Activated effector memory CD4-positive, alpha-beta T cell treated with Interleukin-2 at 50 U/mL for 16 hours (primary cell): ENCODE measurements around the gene CEP83.
"Not testable (repeated sequence)": the region's sequence is repeated elsewhere in the genome, so short reads cannot be mapped to it uniquely, and the experiment has no call there.

Source experiments
- DNase-seq: peaks from one replicate; pipeline ENCODE4 v3.0.0-alpha.2; 2020

Gene CEP83

DNA sequence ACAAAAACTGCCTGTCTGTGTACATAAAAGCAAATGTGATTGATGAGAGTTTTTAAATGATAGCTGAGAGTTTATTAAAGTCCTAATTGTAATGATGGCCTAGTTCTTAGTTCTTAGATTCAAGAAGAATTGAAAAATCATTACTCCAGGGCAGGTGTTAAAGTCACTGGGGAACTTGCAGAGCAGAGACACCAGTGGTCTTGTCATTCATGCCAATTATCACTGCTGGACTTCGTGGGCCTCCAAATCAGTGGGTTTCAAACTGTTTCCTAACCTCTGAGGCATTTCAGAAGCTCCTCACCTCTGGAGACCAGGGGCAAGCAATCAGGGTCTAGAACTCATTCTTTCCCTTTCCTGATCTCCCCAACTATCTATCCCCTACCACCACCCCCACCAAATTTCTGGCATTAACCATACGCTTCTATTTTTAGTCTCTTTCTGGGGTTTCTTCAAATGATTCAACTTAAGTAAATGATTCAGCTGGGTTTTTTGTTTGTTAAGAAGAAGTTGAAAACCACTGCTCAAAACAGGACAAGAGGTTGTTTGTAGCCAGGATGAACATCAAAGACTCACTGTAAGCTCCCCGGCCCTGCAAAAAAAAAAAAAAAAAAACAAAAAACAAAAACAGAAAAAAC is 80.1 kb downstream of the CEP83 start:
- no peak for DNase-seq

DNA sequence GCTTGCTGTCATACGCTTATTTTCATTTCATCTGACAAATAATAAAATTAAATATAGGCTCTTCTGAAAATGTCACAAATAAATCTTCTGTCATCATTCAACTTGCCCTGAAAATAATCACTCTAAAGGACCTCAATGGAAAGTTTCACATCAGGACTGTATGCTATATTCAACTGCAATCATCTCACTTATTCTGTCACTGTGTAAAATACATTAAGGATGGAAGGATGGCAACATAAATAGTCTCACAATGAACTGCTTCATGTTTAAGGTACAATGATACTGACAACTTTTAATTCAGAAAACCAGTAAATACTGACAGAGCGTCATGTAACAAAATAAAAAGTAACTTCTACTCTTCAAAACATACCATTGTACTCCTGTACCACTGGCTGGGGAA is 82.1 kb downstream of the CEP83 start:
- DNase-seq, result no peak

DNA sequence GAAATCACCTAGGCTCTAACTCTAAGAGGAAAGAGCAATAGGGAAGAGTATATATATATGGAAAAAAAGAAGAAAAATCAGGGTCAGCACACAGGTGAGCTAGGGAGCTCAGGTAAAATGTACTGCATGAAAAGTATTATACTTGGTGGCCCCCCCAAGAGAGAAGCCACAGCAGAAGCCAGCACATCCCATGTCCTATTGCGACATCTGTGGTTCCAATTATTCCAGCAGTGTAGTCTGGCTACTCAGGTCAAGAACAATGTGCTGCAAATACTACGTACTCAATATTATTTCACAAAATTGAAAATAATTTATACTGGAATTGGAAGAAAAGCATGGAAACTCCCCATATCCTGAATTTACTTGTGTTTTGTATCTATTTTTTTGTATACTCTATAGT is 85.5 kb downstream of the CEP83 start:
- DNase-seq, result no peak

DNA sequence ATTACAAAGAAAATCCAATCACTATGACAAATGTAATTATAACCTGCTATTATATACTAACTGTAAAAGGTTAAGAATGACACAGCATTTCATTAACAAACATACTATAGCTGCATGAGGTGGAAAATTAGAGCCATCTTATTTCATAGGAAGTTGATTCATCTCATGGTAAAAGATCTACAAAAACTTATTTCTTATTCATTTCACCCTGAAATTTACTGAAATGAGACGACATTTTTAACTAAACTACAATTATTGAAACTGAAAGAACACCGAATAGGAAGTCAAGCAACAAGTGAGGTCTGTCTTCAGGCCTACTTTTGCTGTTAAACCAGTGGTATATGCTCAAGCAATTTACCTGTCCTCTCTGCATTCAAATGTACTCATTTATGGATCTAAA is 87.2 kb downstream of the CEP83 start:
- no peak for DNase-seq

DNA sequence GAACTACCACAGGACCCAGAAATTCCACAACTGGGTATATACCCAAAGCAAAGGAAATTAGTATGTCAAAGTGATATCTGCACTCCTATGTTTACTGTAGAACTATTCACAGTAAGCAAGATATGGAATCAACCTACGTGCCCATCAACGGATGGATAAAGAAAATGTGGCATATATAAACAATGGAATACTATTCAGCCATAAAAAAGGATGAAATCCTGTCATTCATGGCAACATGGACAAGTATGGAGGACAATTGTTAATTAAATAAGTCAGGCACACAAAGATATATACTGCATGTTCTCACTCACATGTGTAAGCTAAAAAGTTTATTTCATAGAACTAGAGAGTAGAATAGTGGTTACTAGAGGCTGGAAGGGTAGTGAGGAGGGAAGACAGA is 97.0 kb downstream of the CEP83 start:
- DNase-seq, result no peak

DNA sequence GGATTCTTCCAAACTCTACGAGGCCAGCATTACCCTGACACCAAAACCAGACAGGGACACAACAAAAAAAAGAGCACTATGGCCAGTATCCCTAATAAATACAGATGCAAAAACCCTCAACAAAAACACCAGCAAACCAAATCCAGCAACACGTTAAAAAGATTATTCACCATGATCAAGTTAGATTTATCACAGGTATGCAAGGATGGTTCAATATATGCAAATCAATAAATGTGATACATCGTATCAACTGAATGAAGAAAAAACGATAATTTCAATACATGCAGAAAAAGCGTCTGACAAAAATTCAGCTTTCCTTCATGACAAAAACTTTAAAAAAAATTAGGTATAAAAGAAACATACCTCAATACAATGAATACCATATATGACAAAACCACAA is 99.9 kb downstream of the CEP83 start:
- DNase-seq, result no peak

DNA sequence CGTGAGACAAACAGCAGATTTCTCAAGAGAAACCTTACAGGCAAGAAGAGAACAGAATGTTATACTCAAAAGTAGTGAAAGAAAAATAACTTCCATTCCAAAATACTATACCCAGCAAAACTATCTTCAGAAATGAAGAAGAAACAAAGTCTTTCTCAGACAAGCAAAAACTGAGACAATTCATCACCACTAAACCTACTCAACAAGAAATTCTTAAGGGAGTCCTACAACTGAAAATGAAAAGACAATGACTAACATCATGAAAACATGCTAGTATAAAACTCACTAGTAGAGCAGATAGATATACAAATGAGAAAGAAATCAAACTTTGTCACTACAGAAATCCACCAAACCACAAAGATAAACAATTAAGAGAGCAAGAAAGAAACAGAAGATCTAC is 106.5 kb downstream of the CEP83 start:
- no peak for DNase-seq

DNA sequence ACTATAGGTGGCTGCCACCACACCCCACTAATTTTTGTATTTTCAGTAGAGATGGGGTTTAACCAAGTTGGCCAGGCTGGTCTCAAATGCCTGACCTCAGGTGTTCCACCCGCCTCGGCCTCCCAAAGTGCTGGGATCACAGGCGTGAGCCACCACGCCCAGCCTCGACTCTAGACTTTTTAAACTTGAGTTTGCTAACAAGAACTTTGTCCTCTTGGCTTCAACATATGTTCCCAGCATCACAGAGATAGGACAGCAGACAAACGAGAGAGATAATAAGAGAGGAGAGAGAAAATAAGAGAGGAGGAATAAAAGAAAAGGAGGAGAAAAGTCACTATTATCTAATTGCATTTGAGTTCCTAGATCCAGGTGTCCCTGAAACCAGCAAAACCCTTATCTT is 119.1 kb downstream of the CEP83 start:
- DNase-seq, result no peak

DNA sequence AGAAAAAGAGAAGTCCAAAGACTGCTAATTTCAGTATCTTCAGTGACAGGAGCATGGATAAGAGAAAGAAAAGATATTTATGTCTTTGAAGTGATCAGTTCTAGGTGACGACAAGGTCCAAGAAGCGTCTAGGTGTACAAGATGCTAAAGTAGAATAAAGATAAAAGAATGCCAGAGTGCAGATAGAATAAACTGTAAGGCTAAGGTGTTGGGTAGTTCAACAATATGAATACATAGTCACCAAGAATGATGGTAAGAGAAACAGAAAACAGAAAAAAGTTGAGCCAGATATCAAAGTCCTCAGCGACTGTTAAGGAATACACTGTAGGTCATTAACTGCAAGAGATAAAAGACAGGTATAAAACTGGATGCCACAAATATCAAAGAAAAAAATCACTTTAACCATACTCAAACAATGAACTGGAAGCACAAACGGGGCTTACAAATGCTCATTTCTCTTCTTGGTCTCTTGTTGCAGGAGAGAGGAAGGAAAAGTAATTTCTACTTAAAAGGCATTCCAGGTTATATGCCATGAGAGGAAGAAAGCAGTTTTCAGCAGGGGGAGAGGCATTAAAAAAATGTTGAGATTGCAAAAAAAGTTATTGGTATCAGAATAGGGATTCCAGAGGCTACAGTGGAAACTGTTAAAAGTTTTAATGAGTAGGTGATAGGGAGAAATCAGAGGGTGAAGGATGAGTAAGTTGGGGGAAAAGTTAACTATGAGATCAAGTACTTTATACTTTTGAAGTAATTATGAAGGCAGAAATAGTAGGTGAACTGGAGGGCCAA is 121.5 kb downstream of the CEP83 start:
- no peak for DNase-seq

DNA sequence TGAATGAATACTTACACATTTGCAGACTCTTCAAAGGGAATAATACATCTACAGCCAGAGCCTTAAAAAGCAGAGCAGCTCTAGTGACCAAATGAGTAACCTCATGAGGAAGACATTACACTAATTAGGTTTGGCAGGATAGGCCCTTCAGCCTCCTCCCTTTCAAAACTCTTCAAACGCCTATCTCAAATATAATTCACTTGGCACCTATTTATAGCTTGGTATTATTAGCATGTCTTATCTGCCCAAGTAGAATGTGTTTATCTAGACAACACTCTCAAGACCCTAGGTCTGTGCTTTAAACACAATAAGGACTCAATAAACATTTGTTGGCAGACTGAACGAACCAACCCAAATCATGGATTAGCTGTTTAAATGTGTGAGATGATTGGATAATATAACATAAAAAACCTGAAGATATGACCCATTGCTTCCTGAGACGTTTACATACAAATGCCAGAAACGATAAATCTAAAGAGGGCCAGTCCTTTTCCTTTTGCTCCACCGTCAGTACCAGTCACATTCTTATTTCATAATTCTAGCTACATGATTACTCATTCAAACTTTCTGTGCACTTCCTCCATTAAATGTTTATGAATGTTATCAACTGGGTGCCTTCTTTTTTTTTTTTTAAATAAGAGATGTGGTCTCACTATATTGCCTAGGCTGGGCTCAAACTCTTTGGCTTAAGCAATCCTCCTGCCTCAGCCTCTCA is 123.3 kb downstream of the CEP83 start:
- DNase-seq, result no peak

DNA sequence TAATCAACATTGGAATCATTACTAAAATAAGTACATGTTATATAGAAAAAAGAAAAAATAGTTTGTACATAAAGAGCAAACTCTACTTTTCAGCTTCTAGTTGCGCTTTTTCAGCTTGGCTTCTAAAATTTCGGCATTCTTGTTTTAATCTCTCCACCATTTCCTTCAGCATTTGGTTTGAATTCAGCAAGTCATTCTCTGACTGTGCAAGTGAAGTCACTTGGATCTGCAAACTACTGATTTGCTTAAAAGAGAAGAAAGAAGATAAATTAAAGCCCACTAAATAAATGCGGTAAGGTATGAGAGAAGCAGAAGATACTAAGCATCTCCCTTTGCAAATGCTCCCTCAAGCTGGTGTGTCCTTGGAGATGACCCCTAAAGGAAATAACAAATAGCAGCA is 126.3 kb downstream of the CEP83 start:
- DNase-seq, result no peak

DNA sequence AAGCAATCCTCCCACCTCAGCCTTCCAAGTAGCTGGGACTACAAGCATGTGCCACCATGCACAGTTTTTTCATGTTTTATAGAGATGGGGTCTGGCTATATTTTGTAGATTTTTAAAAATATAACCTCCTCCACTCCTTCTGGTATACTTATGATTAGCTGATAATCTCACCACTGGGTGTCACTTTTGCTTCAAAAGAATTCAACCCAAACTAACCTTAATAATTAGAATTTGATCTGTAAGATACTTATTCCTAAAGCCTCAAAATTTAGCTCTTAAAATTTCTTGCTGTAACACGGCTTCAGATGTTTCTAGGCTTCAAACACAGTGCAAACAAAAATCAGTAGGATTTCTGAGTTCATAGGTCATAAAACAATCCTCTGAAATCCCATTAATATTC is 130.3 kb downstream of the CEP83 start:
- DNase-seq, result no peak

DNA sequence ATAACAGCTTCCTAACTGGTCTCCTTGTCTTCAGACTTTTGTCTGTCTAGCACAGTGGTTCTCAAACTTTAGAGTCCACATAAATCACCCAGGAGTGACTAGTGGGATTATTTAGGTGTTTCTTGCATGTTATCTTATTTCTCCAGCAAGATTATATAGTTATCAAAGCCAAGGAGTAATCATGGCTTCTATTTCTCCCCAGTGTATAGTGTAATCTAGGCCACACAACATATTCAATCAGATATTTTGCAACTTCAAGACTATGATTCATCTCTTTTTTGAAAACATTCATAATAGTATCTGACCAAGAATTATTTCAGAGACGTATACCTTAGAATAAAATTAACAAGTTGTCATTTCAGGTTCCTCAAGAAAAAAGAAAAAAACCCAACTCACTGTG is 131.9 kb downstream of the CEP83 start:
- no peak for DNase-seq

DNA sequence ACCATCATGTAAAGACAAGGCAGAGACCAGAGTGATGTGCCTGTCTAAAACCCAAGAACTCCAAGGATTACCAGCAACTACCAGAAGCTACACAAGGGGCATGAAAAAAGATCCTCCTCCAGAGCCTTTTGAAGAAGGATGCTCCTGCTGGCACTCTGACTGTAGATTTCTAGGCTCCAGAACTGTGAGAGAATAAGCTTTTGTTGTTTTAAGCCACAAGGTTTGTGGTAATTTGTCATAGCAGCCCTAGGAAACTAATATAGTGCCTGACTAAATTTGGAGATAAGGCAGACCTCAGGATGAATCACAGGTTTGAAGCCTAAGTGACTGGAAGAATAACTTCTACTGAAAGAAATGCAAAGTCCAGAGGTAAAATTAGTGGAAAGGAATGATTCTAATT is 132.9 kb downstream of the CEP83 start:
- no peak for DNase-seq

DNA sequence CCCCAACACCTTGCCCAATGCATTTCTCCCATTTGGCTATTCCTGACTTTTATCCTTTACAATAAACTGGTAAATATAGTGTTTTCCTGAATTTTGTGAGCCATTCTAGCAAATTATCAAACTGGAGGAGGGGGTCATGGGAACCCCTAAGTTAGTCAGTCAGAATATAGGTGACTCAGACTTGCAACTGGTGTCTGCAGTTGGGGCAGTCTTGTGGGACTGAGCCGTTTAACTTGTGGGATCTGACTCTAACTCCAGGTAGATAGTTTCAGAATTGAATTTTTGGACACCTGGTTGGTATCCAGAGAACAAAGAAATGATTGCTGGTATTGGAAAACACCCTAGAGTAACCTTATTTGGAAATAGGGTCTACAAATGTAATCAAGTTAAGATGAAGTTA is 133.4 kb downstream of the CEP83 start:
- no peak for DNase-seq

DNA sequence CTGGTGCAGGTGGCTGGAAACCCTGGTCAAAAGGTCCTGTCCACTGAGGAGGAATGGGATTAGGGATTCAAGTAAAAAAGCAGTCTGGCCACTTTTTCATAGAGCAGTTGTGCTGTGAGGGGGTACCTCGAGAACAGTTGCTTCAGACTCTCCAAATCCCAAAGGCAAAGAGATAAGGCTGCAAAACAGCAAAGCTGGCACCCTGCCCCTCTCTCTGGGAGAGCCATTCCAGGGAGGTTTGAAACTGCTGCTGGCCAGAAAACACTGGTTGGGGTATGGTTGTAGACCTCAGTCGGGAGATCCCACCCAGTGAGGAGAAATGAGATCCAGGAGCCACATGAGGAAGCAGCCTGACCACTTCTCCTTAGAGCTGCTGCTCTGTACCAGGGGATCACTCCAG is 137.3 kb downstream of the CEP83 start:
- no peak for DNase-seq

DNA sequence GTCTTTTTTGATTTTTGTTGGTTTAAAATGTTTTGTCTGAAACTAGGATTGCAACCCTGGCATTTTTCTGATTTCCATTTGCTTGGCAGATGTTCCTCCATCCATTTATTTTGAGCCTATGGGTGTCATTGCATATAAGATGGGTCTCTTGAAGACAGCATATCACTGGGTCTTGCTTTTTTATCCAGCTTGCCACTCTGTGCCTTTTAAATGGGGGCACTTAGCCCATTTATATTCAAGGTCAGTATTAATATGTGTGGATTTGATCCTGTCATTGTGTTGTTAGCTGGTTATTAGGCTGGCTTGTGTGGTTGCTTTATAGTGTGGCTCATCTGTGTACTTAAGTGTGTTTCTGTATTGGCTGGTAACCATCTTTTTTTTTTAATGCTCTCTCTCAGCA is 139.6 kb downstream of the CEP83 start:
- no peak for DNase-seq

DNA sequence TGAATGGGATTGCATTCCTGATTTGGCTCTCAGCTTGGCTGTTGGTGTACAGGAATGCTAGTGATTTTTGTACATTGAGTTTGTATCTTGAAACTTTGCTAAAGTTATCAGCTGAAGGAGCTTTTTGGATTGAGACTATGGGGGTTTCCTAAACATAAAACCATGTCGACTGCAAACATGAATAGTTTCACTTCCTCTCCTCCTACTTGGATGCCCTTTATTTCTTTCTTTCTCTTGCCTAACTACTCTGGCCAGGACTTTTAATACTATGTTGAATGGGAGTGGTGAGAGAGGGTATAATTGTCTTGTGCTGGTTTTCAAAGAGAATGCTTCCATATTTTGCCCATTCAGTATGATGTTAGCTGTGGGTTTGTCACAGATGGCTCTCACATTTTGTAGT is 141.5 kb downstream of the CEP83 start:
- DNase-seq, result no peak

DNA sequence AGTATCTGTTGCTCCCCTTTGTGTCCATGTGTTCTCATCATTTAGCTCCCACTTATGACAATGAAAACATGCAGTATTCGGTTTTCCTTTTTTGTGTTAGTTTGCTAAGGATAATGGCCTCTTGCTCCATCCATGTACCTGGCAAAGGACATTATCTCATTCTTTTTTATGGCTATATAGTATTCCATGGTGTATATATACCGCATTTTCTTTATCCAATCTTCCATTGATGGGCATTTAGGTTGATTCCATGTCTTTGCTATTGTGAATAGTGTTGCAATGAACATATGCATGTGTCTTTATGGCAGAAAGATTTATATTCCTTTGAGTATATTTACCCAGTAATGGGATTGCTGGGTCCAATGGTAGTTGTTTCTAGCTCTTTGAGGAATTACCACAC is 143.1 kb downstream of the CEP83 start:
- DNase-seq, result not testable (repeated sequence)

DNA sequence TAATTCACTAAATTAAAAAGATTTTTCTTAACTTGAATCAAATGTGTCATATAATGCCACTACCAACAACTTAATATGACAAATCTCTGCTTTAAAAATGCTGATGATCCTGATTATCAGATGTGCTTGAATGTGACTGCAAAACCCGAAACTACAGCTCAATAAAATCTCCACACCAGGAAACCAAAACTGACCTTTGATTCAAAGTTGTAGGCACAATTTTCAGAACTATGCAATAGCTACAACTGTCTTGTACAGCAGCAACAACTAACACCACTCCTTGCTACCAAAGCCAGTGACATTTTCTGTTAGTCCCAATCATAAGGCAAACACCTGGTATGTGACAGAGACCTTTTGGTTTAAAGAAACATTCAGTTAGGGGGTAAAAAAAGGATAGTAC is 147.3 kb downstream of the CEP83 start:
- no peak for DNase-seq

DNA sequence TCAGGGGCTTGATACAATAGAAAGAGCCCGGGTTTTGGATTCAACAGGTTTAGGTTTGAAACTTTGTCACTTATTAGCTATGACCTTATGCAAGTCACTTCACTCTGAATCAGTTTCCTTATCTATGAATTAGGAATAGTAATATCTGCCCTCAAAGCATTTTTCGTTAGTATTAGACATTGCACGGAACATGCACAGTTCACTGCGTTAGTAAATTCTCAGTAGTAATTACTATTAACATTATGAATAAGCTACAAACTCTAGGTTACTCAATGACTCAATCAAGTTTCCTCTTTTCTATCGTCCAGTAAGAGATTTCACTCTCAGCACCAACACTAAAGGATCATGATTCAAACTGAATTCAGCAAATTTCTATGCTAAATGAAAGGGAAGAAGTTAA is 150.3 kb downstream of the CEP83 start:
- DNase-seq, result no peak

DNA sequence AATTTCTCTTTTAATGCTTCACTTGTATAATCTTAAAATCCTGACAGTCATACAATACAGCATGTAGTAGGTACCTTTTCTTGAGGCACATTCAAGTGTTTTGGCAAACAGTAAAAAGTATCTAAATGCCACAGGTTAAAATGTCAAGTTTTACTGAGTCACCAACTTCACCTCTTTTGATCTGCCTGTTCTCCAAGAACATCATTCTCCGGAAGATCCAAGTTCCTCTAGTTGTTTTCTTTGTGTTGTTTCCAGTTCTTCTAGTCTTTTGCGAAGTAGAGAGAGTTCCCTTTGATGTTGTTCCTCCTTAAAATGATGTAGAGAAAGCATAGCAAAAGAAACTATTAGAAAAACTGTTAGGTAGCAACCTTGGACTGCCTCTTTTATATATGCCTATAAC is 151.1 kb downstream of the CEP83 start:
- no peak for DNase-seq

DNA sequence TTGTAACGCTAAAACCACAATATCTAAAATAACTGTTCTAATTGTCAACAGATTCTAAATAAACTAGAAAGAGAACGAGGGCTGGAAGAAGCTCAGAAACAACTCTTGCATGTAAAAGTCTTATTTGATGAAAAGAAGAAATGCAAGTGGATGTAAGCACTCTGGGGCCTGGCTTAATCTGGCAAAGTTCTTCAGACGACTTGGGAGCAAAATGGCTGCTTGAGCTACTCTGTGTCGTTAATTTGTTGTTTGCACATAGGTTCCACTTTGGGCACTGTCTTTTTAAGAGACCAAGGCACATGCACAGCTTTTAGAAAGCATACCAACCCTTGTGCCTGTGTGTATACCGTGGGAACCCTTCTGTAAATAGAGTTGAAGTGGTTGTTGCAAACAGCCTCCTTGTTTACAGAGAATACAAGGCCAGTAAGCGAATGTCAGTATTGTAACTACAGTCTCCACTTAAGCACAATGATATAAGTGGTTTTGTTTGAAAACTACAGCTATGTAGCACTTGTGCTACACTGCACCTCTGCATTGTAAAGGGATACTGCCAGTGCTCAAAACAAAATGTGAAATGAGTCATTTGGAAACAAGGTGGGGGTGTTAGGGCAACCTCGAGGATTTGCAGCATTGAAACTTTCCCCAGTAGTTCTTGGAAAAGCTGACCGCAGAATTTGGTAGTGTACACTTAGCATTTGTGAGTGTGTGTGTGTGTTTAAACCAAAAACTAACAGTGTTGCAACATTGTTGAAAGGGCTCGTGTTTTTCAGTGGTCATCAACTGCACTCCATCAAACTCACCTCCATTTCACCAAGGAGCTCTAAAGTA is 154.3 kb downstream of the CEP83 start:
- DNase-seq, result no peak
